ENCODE data around the gene HDAC4.

The HDAC4 gene

GRCh38 chr2:239429473-239430350 lies 28.9 kb upstream of the HDAC4 start:
- DNase-seq (ENCODE audit: insufficient read length, low spot score), result no peak
- no peak for FAIRE-seq

GRCh38 chr2:239425631-239426030 lies 24.8 kb upstream of the HDAC4 start:
- no peak for FAIRE-seq
- no peak for DNase-seq (ENCODE audit: insufficient read length, low spot score)

- DNase-seq (ENCODE audit: insufficient read length, low spot score), result no peak
- no peak for FAIRE-seq
These were observed 23.7 kb upstream of the HDAC4 start for GRCh38 chr2:239424337-239425045.

- FAIRE-seq (no peak), DNase-seq (ENCODE audit: insufficient read length, low spot score) (no peak)
These were observed 22.7 kb upstream of the HDAC4 start for GRCh38 chr2:239423551-239423950.

- FAIRE-seq (no peak), DNase-seq (ENCODE audit: insufficient read length, low spot score) (no peak)
These were observed 21.0 kb upstream of the HDAC4 start for GRCh38 chr2:239421851-239422250.

- no peak for FAIRE-seq
- DNase-seq (ENCODE audit: insufficient read length, low spot score), result no peak
These were observed 19.3 kb upstream of the HDAC4 start for GRCh38 chr2:239420082-239420481.

GRCh38 chr2:239418918-239419317 lies 18.1 kb upstream of the HDAC4 start:
- FAIRE-seq (no peak), DNase-seq (ENCODE audit: insufficient read length, low spot score) (no peak)

GRCh38 chr2:239412905-239413603 lies 12.2 kb upstream of the HDAC4 start:
- FAIRE-seq, result no peak

GRCh38 chr2:239411549-239412319 lies 10.9 kb upstream of the HDAC4 start:
- DNase-seq (ENCODE audit: insufficient read length, low spot score) (no peak), FAIRE-seq (no peak)

More at GRCh38 chr2:239412905-239413603, 12.2 kb upstream of the HDAC4 start:
- DNase-seq (ENCODE audit: insufficient read length, low spot score), result no peak

GRCh38 chr2:239411117-239411516 lies 10.3 kb upstream of the HDAC4 start:
- DNase-seq (ENCODE audit: insufficient read length, low spot score) (no peak), FAIRE-seq (no peak)

- DNase-seq (ENCODE audit: insufficient read length, low spot score) (no peak), FAIRE-seq (no peak)
These were observed 9.2 kb upstream of the HDAC4 start for GRCh38 chr2:239409976-239410375.

GRCh38 chr2:239407112-239407511 lies 6.3 kb upstream of the HDAC4 start:
- no peak for DNase-seq (ENCODE audit: insufficient read length, low spot score)
- no peak for FAIRE-seq

- DNase-seq (ENCODE audit: insufficient read length, low spot score), result no peak
- FAIRE-seq, result no peak
These were observed 5.6 kb upstream of the HDAC4 start for GRCh38 chr2:239406316-239406995.

GRCh38 chr2:239405071-239405470 lies 4.3 kb upstream of the HDAC4 start:
- DNase-seq (ENCODE audit: insufficient read length, low spot score) (no peak), FAIRE-seq (no peak)

- DNase-seq (ENCODE audit: insufficient read length, low spot score), result no peak
- no peak for FAIRE-seq
These were observed 1.8 kb upstream of the HDAC4 start for GRCh38 chr2:239402666-239403065.

- peak; percentile 42 for DNase-seq (ENCODE audit: insufficient read length, low spot score)
These were observed 1.0 kb upstream of the HDAC4 start for GRCh38 chr2:239401881-239402233.

GRCh38 chr2:239401067-239401880 lies 454 bp upstream of the HDAC4 start:
- peak; percentile 94 for FAIRE-seq
- DNase-seq (ENCODE audit: insufficient read length, low spot score), result peak; percentile 99

More at GRCh38 chr2:239401881-239402233, 1.0 kb upstream of the HDAC4 start:
- FAIRE-seq, result no peak

- DNase-seq (ENCODE audit: insufficient read length, low spot score) (no peak), FAIRE-seq (peak; percentile 78)
These were observed 762 bp downstream of the HDAC4 start for GRCh38 chr2:239399921-239400595.

Measured in GM19239 (cell line).